CD4-positive, alpha-beta T cell (primary cell): Measurements from ENCODE around the gene HOXA9. TPM values are rescaled to one million over a fixed set of nuclear protein-coding genes. Genes with fewer than 3 reads are reported as not detected.

Experiments used
- ATAC-seq: fragments of 200-7000 bp; cut with Tn5 transposase; one replicate; pipeline ENCODE4 v1.10.0; 2022; ENCODE audit warnings: mild to moderate bottlenecking; ENCODE audit not compliant: poor library complexity
- CTCF ChIA-PET: fragments of 350-600 bp; sonication (Branson Sonifier 250); formaldehyde crosslinking; loops from one replicate; lab custom pipeline; 2021; ENCODE audit warnings: antibody characterized with exemption, inconsistent platforms; lab: Charles Lee
- POLR2A ChIA-PET: fragments of 350-600 bp; sonication (Branson Sonifier 250); formaldehyde crosslinking; loops from one replicate; lab custom pipeline; 2021; ENCODE audit warnings: antibody characterized with exemption, inconsistent platforms; lab: Charles Lee
- DNase-seq, 14 experiments: peaks; one replicate each; pipeline ENCODE4 v3.0.0-alpha.2; 2013 to 2020; ENCODE audit warnings: mixed read lengths in 2 of 14
- H3K27ac ChIP-seq, 2 donors: one replicate each; pipeline versions ENCODE4 v1.5.1 to v1.7.0; 2013; ENCODE audit warnings: low read length in 2 of 2, low read depth in 1 of 2, mild to moderate bottlenecking in 1 of 2
- H3K27me3 ChIP-seq, 2 experiments: 1 replicate in 1 of 2; 2 replicates in 1 of 2; pipeline versions ENCODE4 v1.6.1 to v1.7.0; 2013; ENCODE audit warnings: low read length in 2 of 2, control low read depth in 1 of 2, mild to moderate bottlenecking in 1 of 2, moderate library complexity in 1 of 2; ENCODE audit not compliant: insufficient read depth in 2 of 2, control insufficient read depth in 1 of 2
- H3K36me3 ChIP-seq: one replicate; pipeline ENCODE4 v1.6.1; 2013; ENCODE audit warnings: low read length, control low read depth; ENCODE audit not compliant: insufficient read depth
- H3K4me1 ChIP-seq: one replicate; pipeline ENCODE4 v1.6.1; 2013; ENCODE audit warnings: low read length, control low read depth; ENCODE audit not compliant: insufficient read depth
- H3K4me3 ChIP-seq: one replicate; pipeline ENCODE4 v1.5.1; 2013; ENCODE audit warnings: mild to moderate bottlenecking, low read length, moderate library complexity
- H3K9me3 ChIP-seq, 2 experiments: 1 replicate in 1 of 2; 2 replicates in 1 of 2; pipeline versions ENCODE4 v1.6.1 to v1.7.0; 2013; ENCODE audit warnings: low read length in 2 of 2, mild to moderate bottlenecking in 2 of 2, control low read depth in 1 of 2, moderate library complexity in 1 of 2; ENCODE audit not compliant: control insufficient read depth in 1 of 2, insufficient read depth in 1 of 2
- H3K27ac Mint-ChIP-seq: one replicate; pipeline ENCODE4 v1.8.0; 2020; ENCODE audit warnings: mixed read lengths
- H3K27me3 Mint-ChIP-seq: one replicate; pipeline ENCODE4 v1.8.0; 2021; ENCODE audit warnings: mixed read lengths
- H3K36me3 Mint-ChIP-seq: one replicate; pipeline ENCODE4 v1.8.0; 2021; ENCODE audit warnings: low read depth, mixed read lengths
- H3K4me1 Mint-ChIP-seq: one replicate; pipeline ENCODE4 v1.8.0; 2021; ENCODE audit warnings: low read depth, mixed read lengths
- H3K4me3 Mint-ChIP-seq: one replicate; pipeline ENCODE4 v1.8.0; 2020; ENCODE audit warnings: mild to moderate bottlenecking, mixed read lengths
- H3K9me3 Mint-ChIP-seq: one replicate; pipeline ENCODE4 v1.8.0; 2020; ENCODE audit warnings: mixed read lengths
- intact Hi-C, 2 experiments: fragments of 100-400 bp; cut with DNase I in 1 of 2; cut with micrococcal nuclease in 1 of 2; formaldehyde crosslinking; loops; one replicate each; pipeline versions ENCODE4 v1.15.1 to v1.9.0; 2023 to 2025; cut with DNase I, micrococcal nuclease
- total RNA-seq, 174 experiments: library from RNA in 2 of 174; stranded (reverse) in 2 of 174; gene quantifications; one replicate each; pipeline ENCODE4 v1.2.3 and lab custom pipeline; 2021 to 2026
- TF ChIP-seq, protein P1 (sequence below): fragments of 200-600 bp; IDR thresholded peaks from one replicate; pipeline ENCODE4 v1.8.0; 2022; ENCODE audit warnings: antibody characterized with exemption, mild to moderate bottlenecking

Gene HOXA9
- total RNA-seq, 2 experiments from 2014 or later = not detected

DNA sequence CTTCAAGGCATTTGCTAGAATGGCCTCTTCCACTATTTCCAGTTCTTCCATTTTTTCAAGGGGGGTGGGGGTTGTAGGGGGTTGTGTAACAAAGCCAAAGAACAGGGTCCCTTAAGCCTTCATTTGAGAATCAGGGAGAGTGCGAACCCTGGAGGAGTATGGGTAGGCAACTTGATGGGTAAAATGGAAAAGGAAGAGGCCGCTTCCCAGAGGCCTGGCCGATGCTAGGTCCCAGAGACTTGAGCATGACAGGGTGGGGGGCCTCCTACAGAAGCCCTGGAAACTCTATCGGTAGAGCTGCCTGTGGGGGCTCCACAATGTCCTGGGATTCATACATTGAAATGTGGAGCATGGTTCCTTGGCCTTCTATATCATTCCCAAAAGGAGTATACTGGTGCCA is 43.7 kb upstream of the HOXA9 start:
- peaks cover 97% of the 10 kb centered on the region for H3K27me3 Mint-ChIP-seq
- DNase-seq (no peak), ATAC-seq (no peak)
- H3K9me3 Mint-ChIP-seq = no peaks in the 10 kb centered on the region
- H3K4me1 Mint-ChIP-seq = peaks cover 35% of the 10 kb centered on the region
- TF ChIP-seq, protein P1, sequence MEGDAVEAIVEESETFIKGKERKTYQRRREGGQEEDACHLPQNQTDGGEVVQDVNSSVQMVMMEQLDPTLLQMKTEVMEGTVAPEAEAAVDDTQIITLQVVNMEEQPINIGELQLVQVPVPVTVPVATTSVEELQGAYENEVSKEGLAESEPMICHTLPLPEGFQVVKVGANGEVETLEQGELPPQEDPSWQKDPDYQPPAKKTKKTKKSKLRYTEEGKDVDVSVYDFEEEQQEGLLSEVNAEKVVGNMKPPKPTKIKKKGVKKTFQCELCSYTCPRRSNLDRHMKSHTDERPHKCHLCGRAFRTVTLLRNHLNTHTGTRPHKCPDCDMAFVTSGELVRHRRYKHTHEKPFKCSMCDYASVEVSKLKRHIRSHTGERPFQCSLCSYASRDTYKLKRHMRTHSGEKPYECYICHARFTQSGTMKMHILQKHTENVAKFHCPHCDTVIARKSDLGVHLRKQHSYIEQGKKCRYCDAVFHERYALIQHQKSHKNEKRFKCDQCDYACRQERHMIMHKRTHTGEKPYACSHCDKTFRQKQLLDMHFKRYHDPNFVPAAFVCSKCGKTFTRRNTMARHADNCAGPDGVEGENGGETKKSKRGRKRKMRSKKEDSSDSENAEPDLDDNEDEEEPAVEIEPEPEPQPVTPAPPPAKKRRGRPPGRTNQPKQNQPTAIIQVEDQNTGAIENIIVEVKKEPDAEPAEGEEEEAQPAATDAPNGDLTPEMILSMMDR = no peak
- ChIA-PET CTCF (interaction anchor here (1.4 to 1.9 kb wide), 3 partner anchors 13 to 811 kb away, joined by 4 to 8 read pairs (median 4); no protein-coding TSS in a partner anchor), POLR2A (no interaction called here)
- Histone ChIP-seq H3K4me1 (peaks cover 38% of the 10 kb centered on the region), H3K9me3 (peaks cover 0 to 31% of the 10 kb centered on the region in 2 experiments), H3K36me3 (no peaks in the 10 kb centered on the region), H3K4me3 (no peak overlapping the region), H3K27me3 (peaks cover 85 to 100% of the 10 kb centered on the region in 2 experiments), H3K27ac (no peak overlapping the region)
- no peaks in the 10 kb centered on the region for H3K36me3 Mint-ChIP-seq
- intact Hi-C loops = no loop called here
- no peak overlapping the region for H3K27ac Mint-ChIP-seq
- no peak overlapping the region for H3K4me3 Mint-ChIP-seq

DNA sequence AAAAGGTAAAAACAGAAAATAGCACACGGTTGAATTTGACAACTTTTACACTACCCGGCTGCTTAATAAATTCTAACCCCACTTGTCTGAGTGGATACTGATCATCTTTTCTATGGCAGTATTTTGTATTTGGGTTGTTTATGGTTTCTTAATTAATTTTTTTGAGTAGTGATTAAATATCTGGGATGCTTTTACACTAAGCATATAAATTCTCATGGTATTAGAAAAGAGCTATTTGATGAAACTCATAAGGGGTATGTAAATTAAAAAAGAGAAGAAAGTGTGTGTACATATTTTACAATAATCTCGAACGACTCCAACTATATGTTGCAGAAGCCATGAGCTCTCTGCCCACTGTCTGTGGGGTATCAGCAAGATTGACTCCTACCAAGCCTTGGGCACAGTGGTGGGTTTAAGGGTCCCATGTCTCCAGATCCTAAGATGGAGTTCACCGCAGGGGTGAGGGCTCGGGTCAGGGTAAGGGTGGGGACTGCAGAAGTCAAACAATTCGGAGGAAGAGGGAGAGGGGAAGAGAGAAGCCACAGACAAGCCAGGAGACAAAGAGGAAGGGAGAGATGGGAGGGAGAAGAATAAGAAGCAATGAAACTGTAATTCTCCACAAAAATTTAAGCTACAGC is 42.1 kb upstream of the HOXA9 start:
- ChIA-PET CTCF (interaction anchor here (1.0 to 1.3 kb wide), 2 partner anchors 11 to 46 kb away, joined by 4 read pairs; no protein-coding TSS in a partner anchor), POLR2A (interaction anchor here (1.2 kb wide), 1 partner anchor 11 kb away, joined by 3 read pairs; no protein-coding TSS in a partner anchor)
- Histone ChIP-seq H3K9me3 (peaks cover 0 to 26% of the 10 kb centered on the region in 2 experiments), H3K27ac (no peak overlapping the region), H3K4me1 (peaks cover 28% of the 10 kb centered on the region), H3K27me3 (peaks cover 90 to 99% of the 10 kb centered on the region in 2 experiments), H3K36me3 (no peaks in the 10 kb centered on the region), H3K4me3 (no peak overlapping the region)
- intact Hi-C loops = no loop called here
- Mint-ChIP-seq H3K36me3 (no peaks in the 10 kb centered on the region), H3K27ac (no peak overlapping the region), H3K27me3 (peaks cover 99% of the 10 kb centered on the region), H3K9me3 (no peaks in the 10 kb centered on the region), H3K4me1 (peaks cover 33% of the 10 kb centered on the region), H3K4me3 (no peak overlapping the region)
- TF ChIP-seq, protein P1 = no peak
- DNase-seq = no peak
- ATAC-seq = no peak

DNA sequence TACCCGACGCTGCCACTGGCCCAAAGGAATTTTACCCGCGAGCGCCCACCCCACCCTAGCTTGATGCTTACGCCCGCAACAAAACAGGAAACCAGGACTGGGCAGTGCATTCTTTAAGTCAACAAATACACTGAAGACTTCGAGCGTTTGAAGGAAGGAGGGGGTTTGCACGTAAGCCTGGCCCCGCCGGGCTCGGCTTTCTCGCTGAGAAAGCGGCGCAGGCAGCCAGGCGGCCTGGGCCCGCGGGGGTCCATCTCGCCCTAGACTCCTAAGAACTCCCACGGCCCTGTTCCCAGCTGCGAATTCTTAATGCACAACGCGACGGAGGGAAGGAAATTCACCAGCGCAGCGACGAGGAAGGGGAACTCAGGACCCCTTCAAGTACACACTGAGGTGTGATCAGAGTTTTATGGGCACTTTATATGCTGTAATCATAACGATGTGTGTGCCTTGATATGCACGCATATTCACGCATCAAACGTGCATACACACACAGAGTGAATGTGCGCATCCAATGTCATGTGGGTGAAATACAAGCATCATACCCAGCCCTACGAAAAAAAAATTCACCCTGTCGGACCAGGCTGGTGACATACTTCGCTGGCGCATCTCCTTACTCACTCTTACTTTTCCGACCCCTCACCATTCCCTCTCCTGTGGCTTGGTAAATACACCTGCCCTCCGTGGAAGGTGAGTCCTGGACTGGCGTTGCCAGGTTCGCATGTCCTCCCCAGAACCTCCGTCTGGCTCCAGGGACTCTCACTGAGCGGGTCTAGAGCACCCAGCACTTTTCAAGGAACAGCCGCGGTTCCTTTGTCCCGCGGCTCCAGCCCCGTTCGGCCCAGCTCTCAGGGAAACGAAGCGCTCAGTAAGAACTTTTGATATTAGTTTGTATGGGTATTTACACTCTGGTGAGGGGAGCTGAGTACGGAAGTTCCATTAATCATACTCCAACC is 40.3 kb upstream of the HOXA9 start:
- ATAC-seq = no peak
- H3K4me1 ChIP-seq = peaks cover 43% of the 10 kb centered on the region
- ChIA-PET CTCF (interaction anchor here (1.2 kb wide), 1 partner anchor 10 kb away, joined by 3 read pairs; no protein-coding TSS in a partner anchor), POLR2A (no interaction called here)
- DNase-seq = no peak
- H3K36me3 Mint-ChIP-seq = no peaks in the 10 kb centered on the region
- peaks cover 90 to 99% of the 10 kb centered on the region in 2 experiments for H3K27me3 ChIP-seq
- intact Hi-C loops = no loop called here
- H3K9me3 ChIP-seq = peaks cover 0 to 29% of the 10 kb centered on the region in 2 experiments
- no peak overlapping the region for H3K4me3 ChIP-seq
- no peak overlapping the region for H3K27ac ChIP-seq
- no peaks in the 10 kb centered on the region for H3K9me3 Mint-ChIP-seq
- TF ChIP-seq, protein P1 = no peak
- H3K4me1 Mint-ChIP-seq = peaks cover 45% of the 10 kb centered on the region
- peak overlapping the region; percentile 30 for H3K4me3 Mint-ChIP-seq
- no peaks in the 10 kb centered on the region for H3K36me3 ChIP-seq
- no peak overlapping the region for H3K27ac Mint-ChIP-seq
- H3K27me3 Mint-ChIP-seq = peaks cover 99% of the 10 kb centered on the region
